Measurements from ENCODE around the gene TTC7B. TPM values are rescaled to one million over a fixed set of nuclear protein-coding genes. Genes with fewer than 3 reads are reported as not detected.

Gene TTC7B
- total and polyA plus RNA-seq, 2 donors (not counting 1 experiment from before 2014, with no cell fraction given), result 18.8 to 37.5 TPM

GRCh38 chr14:90484291-90484690 is 331.9 kb downstream of the TTC7B start:
- TF ChIP-seq EZH2 (IDR thresholded peaks at IDR 0.05; ENCODE audit: low read length, missing control alignments) (no peak), CTCF (conservative IDR thresholded peaks at IDR 0.05 in 1 of 2, IDR thresholded peaks at IDR 0.05 in 1 of 2; ENCODE audit: low read depth in 1 of 2, low read length in 2 of 2) (no peak)

DNA sequence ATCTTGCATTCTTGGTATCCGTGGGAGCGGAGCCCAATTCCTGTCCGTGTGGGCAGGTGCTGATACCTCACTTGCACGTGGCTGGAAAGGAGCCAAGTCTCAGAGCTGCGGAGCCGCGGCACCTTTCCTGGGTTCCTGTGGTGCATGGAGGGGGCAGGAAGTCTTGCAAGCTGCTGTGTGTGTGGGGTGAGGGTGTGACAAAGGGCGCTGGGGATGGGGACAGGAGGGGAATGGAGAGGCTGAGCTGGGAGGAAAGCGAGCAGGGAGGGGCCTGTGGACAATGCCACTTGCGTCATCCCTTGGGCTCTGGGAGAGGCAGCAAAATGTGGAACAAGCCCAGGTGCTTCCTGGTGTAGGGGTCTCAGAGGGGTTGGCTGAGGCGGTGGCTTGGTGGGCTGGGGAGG is 332.7 kb downstream of the TTC7B start:
- Histone ChIP-seq H3K9ac (ENCODE audit: insufficient read depth, low read length) (no peak overlapping the region), H3K4me3 (replicated peaks in 1 of 4; ENCODE audit: control extremely low read depth in 1 of 4, insufficient read depth in 1 of 4, low read depth in 3 of 4, low read length in 4 of 4) (no peak overlapping the region), H3K4me1 (ENCODE audit: control insufficient read depth, extremely low read depth, insufficient read depth, low read length) (no peaks in the 10 kb centered on the region), H2AFZ (ENCODE audit: low read length) (no peak overlapping the region), H4K20me1 (ENCODE audit: control insufficient read depth, extremely low read depth, insufficient read depth, low read length) (no peaks in the 10 kb centered on the region), H3K27ac (ENCODE audit: insufficient read depth, low read length) (no peak overlapping the region), H3K9me3 (ENCODE audit: control insufficient read depth, insufficient read depth, low read depth, low read length) (no peaks in the 10 kb centered on the region), H3K79me2 (ENCODE audit: control insufficient read depth, insufficient read depth, low read length) (no peaks in the 10 kb centered on the region), H3K4me2 (ENCODE audit: extremely low read depth, insufficient read depth, low read length) (no peak overlapping the region), H3K27me3 (ENCODE audit: control insufficient read depth, insufficient read depth, low read length) (peaks cover 4% of the 10 kb centered on the region), H3K36me3 (ENCODE audit: control insufficient read depth, insufficient read depth, low read length) (no peaks in the 10 kb centered on the region)
- TF ChIP-seq EZH2 (IDR thresholded peaks at IDR 0.05; ENCODE audit: low read length, missing control alignments), result no peak
- no peak for TF ChIP-seq CTCF (conservative IDR thresholded peaks at IDR 0.05 in 1 of 2, IDR thresholded peaks at IDR 0.05 in 1 of 2; ENCODE audit: low read depth in 1 of 2, low read length in 2 of 2)
- DNase-seq (ENCODE audit: low read depth in 2 of 2), result no peak

More at GRCh38 chr14:90484291-90484690, 331.9 kb downstream of the TTC7B start:
- Histone ChIP-seq H3K36me3 (ENCODE audit: control insufficient read depth, insufficient read depth, low read length) (no peaks in the 10 kb centered on the region), H3K27me3 (ENCODE audit: control insufficient read depth, insufficient read depth, low read length) (peaks cover 4% of the 10 kb centered on the region), H3K27ac (ENCODE audit: insufficient read depth, low read length) (no peak overlapping the region), H3K79me2 (ENCODE audit: control insufficient read depth, insufficient read depth, low read length) (no peaks in the 10 kb centered on the region), H3K4me2 (ENCODE audit: extremely low read depth, insufficient read depth, low read length) (no peak overlapping the region), H3K9me3 (ENCODE audit: control insufficient read depth, insufficient read depth, low read depth, low read length) (no peaks in the 10 kb centered on the region), H2AFZ (ENCODE audit: low read length) (no peak overlapping the region), H3K9ac (ENCODE audit: insufficient read depth, low read length) (no peak overlapping the region), H3K4me3 (replicated peaks in 1 of 4; ENCODE audit: control extremely low read depth in 1 of 4, insufficient read depth in 1 of 4, low read depth in 3 of 4, low read length in 4 of 4) (no peak overlapping the region), H4K20me1 (ENCODE audit: control insufficient read depth, extremely low read depth, insufficient read depth, low read length) (no peaks in the 10 kb centered on the region), H3K4me1 (ENCODE audit: control insufficient read depth, extremely low read depth, insufficient read depth, low read length) (no peaks in the 10 kb centered on the region)
- DNase-seq (ENCODE audit: low read depth in 2 of 2), result no peak

DNA sequence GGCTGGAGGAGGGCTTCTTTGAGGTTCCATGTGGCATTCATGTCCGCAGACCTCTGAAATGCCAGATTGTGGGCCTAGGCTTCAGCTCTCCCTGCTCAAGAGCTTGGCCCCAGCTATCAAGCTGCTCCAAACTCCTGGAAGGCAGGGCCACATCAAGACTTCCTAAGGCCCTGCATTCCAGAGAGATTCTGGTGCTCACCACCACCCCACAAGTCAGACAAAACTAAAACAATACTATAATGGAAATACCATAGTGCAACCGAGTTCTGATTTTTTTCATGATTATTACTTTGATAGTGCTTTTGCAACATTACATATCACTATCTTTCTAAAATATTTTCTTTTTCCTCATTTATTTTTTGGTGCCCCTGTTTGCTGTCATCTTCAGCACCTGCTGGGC is 333.1 kb downstream of the TTC7B start:
- Histone ChIP-seq H3K4me1 (ENCODE audit: control insufficient read depth, extremely low read depth, insufficient read depth, low read length) (no peaks in the 10 kb centered on the region), H3K79me2 (ENCODE audit: control insufficient read depth, insufficient read depth, low read length) (no peaks in the 10 kb centered on the region), H2AFZ (ENCODE audit: low read length) (no peak overlapping the region), H3K4me2 (ENCODE audit: extremely low read depth, insufficient read depth, low read length) (no peak overlapping the region), H3K27ac (ENCODE audit: insufficient read depth, low read length) (no peak overlapping the region), H3K27me3 (ENCODE audit: control insufficient read depth, insufficient read depth, low read length) (peaks cover 4% of the 10 kb centered on the region), H3K9ac (ENCODE audit: insufficient read depth, low read length) (no peak overlapping the region), H3K9me3 (ENCODE audit: control insufficient read depth, insufficient read depth, low read depth, low read length) (no peaks in the 10 kb centered on the region), H3K36me3 (ENCODE audit: control insufficient read depth, insufficient read depth, low read length) (no peaks in the 10 kb centered on the region), H4K20me1 (ENCODE audit: control insufficient read depth, extremely low read depth, insufficient read depth, low read length) (no peaks in the 10 kb centered on the region), H3K4me3 (replicated peaks in 1 of 4; ENCODE audit: control extremely low read depth in 1 of 4, insufficient read depth in 1 of 4, low read depth in 3 of 4, low read length in 4 of 4) (no peak overlapping the region)
- DNase-seq (ENCODE audit: low read depth in 2 of 2), result no peak
- TF ChIP-seq CTCF (conservative IDR thresholded peaks at IDR 0.05 in 1 of 2, IDR thresholded peaks at IDR 0.05 in 1 of 2; ENCODE audit: low read depth in 1 of 2, low read length in 2 of 2) (no peak), EZH2 (IDR thresholded peaks at IDR 0.05; ENCODE audit: low read length, missing control alignments) (no peak)

Measured in fibroblast of lung (primary cell).